Neural progenitor cell (in vitro differentiated cells): ENCODE measurements around the gene TNFSF8.

Experiments
- CTCF ChIP-seq: fragments of 200-600 bp; sonication (generic); IDR thresholded peaks from 2 replicates; pipeline ENCODE4 v1.5.1; 2017; ENCODE audit warnings: antibody characterized with exemption, mild to moderate bottlenecking
- EZH2phosphoT487 ChIP-seq: fragments of 200-600 bp; sonication (generic); IDR thresholded peaks from 2 replicates; pipeline ENCODE4 v1.6.1; 2017; ENCODE audit warnings: antibody characterized with exemption

- no peak for TF ChIP-seq EZH2phosphoT487
- TF ChIP-seq CTCF, result no peak
Measured at GRCh38 chr9:114895521-114895991, 34.8 kb downstream of the TNFSF8 start.
